SHP77 (cell line): Measurements from ENCODE around the gene KIF16B.
A peak's percentile ranks its signal among the peaks of the same experiment; 100 is the strongest.
"Not testable (repeated sequence)": the region's sequence is repeated elsewhere in the genome, so short reads cannot be mapped to it uniquely, and the experiment has no call there.

Experiments
- DNase-seq, 2 experiments: peaks; one replicate each; lab custom pipeline; 2025; lab: John Stamatoyannopoulos, UW

Gene KIF16B

DNA sequence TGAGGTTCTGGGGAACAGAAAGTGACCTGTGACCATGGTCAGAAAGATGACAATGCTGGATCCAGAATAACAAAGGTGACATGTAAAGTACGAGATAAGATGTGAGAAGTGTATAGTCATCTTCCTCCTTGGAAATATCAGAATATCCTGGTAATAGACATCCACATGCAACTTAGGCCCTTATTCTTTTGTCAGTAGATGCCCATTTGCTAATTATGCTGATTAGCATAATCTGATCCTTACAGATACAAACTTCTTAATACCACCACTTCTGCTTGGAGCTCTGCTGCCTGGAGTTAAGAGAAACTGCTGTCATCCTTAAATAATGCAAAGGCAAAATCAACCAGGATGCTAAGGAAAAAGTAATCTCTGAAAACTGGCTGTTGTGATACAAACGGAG, 91.3 kb downstream of the KIF16B start:
- DNase-seq, result no peak

DNA sequence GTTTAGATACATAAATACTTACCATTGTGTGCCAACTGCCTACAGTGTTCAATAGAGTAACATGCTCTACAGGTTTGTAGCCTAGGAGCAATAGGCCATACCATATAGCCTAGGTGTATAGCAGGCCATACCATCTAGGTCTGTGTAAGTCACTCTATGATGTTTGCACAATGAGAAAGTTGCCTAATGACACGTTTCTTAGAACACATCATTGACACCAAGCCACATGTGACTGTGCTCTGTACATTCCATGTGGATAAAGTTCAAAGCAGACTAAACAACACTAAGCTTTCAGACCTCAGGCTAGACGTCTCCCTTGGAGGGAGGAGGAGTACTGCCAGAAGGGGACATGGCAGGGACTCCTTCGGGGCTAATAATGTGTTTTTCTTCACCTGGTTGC, 93.6 kb downstream of the KIF16B start:
- DNase-seq, result no peak

DNA sequence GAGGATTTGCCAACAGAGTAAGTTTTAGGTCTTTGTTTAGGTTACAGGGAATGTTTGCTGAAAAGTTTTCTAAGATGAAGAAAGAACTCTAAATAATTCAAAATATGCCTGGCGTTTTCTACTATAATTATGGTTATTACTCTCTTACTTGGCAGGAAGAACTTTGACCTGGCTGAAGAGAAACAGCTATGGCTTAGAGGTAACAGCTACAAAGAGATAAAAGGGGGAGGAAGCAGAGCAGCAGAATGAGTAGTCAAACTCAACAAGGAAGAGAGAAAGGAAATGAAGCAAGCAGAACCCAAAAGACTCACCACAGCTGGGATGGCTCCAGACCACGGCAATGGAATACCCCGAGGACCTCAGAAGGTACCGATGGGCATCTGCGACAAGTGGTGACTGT, 95.6 kb downstream of the KIF16B start:
- DNase-seq, result no peak

DNA sequence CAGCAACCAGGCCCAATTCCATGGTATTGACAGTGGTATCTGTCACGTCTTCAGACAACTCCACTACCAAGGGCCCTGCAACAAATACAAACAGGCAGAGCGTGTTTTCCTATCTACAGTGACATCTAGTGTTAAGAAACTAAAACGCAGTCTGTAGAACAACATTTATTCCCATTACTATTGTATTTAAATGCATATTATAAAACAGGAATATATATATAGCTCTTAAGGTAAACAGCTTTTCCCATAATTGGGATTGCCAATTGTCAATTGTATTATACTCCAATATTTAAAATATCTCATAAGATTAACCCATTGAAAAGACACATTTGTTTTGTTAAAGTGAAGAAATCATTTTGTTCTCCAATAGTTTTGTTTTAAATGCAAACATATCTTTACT, 97.2 kb downstream of the KIF16B start:
- DNase-seq, result peak; percentile 32 to 33

DNA sequence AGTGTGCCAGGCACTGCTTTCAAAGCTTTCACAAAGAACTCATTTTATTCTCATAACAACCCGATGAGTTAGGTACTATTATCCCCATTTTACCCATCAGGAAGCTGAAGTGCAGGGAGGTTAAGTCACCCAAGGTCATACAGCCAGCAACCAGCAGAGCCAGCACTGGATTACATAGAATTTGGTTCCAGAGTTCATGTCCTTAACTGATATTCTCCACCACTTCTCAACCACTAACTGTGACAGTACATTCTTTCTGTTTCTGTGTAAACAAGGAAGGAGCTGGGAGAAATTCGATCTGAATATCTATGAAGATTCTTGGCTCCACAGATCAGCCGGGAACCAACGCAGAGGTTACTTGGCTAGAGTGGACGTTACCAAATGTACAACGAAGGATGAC, 98.0 kb downstream of the KIF16B start:
- no peak for DNase-seq

DNA sequence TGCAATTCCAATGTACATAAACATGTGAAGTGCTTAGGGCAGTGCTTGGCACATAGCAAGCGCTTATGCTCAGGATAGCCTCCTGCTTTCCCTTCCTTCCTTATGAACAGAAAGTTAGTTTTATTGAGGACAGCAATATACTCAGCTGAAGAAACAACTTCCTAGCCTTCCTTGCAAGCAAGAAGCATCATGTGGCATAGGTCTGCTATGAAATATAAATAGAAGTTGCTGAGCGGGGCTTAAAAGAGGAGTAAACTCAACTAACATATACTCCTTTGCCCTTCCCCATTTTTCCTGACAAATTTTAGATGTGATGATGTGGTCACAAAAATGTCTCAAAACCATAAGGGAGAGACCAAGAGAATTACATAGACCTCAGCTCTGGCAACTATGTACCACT, 98.9 kb downstream of the KIF16B start:
- no peak for DNase-seq

DNA sequence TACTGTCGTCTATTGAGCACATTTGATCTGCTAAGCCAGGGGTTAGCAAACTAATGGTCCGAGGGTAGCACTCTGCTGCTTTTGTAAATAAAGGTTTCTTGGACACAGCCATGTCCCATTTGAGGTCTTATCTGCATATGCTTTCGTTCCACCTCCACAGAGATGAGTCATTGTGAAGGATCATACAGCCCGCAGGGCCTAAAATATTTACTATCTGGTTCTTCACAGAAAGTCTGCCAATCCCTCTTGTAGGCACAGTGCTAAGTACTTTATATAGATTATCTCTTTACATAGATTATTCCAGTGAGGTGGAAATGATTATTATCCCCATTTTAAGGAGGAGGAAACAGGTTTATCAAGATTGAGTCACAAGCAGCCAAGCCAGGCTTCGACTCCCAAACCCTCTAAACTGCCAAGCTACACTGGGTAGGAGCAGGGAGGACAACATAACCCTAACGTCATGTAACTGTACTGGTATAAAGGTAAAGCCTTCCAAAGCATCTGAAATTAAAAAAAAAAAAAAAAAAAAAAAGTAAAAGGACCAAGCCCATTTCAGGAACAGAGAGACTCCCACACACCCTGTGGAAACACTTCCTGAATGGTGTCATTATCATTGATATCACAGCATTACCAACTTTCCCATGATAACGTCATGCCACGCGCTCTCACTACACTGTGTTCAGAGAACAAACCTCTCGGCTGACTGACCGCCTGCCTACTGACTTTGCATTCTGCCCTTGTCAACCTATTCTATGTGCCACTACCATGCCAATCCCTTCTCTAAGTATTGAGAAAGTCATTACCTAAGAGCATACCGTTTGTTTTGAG, 101.0 kb downstream of the KIF16B start:
- no peak for DNase-seq

DNA sequence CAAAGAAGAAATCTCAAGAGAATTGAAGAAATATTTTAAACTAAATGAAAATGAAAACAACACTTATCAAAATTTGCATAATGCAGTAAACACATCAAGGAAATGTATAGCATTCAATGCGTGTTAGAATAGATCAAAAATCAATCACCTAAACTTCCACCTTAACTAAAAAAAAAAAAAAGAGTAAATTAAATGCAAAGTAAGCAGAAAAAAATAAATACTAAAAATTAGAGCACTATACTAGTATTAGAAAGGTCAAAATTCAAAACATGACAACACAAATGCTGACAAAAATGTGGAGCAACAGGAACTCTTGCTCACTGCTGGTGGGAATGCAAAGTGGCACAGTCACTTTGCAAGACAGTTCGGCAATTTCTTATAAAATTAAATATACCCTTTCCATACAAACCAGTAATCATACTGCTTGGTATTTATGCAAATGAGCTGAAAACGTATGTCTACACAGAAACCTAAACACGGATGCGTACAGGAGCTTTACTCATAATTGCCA, 103.8 kb downstream of the KIF16B start:
- DNase-seq, result no peak

DNA sequence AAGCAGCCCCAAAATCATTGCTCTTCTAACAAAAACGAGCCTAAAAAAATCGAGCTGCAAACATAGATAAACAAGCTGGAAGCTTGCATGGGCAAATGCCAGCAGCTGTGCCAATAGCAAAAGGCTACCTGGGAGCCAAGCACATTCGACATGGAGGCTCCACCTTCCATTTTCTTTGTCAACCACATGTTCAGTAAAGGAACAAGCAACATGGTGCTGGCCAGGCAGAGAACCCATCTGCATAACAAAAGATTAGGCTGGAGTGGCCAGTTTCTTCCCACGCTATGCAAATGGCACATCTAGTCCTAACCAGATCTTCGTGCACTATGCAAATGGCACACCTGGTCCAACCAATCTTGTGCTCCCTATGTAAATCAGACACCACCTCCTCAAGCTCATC, 110.5 kb downstream of the KIF16B start:
- no peak for DNase-seq

DNA sequence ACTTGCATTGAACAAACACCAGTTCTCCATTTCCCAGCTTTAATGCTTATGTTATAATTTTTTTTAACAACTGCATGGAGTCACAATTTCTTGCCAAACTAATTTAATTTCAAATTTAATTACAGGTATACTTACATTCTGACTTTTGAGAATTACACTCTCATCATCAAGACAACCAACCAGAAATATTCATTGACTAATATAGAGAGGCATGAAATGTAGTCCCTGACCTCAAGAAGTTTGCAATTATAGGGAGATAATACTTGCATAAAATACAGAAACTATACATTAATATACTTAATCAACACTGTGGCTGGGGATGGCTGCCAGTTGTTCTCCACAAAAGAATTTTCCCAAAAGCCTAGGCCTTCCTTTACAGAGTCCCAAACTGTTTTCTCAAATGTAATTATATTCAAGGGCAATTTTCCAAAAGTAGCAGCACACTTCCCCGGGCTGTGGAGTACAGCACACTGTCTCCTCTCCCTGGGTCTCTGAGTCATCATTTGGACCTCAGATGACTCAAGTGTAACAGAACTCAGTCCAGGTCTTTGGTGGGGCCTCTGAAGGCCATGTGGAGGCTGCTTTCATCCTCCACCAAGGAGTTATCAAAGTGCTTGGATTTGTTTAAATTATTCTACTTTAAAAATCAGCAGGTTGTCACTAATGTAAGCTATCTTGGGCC, 114.1 kb downstream of the KIF16B start:
- DNase-seq, result no peak

DNA sequence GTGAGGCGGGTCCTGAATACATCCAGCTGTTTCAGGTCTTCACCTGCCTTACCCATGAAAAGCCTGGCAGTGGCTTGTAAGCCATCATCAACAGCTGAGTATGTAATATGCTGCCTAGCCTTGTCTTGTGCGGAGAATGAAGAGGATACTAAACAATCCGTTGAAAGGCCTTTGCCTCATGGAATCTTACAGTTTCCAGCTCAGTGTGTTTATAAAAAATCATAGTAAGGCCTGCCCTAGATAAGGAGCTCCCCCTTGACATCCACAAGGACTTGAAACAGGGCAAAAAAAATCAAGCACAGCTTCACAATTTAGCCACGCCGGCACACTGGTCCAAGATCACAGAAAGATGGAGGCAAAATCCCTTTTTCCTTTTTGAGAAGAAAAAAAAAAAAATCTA, 115.7 kb downstream of the KIF16B start:
- no peak for DNase-seq

DNA sequence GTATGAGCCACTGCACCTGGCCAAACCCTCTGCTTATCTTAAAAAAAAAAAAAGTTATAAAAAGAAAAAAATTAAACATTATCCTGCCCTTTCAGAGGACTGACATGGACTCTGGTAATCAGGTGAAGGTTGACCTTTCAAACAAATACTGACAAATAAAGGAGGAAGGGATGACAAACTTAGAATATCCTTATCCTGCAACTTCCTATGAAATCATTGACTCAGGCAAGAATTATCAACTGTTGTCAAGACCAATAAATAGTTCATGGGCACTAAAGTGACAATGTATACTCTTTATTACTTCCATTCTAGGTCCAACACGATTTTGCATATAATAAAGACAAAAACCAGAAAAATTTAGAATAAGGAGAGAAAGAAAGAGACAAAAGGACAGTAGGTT, 117.9 kb downstream of the KIF16B start:
- DNase-seq, result no peak

DNA sequence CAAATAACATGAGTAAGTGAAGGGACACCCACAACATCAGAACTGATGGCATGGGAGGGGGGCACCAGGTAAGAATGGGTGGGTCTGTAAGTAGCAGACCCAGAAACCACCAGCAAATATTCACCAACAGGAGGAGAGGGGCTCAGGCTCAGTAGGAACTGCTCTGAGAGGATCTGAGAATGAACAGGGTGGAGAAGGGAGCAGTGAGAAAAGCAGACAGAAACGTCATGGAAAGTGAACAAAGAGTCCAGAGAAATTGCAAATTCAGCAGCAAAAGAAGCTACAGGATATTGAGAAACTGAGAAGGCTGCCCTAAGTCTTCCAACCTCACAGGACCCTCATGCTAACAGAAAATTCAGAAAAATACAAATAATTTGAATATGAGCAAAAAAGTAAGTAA, 121.3 kb downstream of the KIF16B start:
- DNase-seq, result no peak

DNA sequence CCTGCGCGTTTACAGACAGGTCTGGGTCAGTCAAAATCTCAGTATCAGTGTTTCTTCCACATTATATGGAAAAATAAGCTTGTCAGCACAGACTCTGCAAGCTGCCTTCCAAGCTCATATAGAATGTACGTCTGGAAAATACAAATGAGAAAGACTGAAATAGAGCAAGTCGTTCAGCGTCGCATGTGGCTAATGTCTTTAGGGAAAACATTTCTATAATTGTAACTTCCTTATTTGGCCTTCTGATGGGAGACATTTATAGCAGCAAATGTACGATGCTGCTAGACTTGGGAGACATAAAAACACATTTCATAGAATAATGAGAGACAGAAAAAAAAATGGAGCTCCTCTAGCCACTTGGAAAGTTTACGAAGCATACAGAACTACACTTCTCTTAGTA, 122.2 kb downstream of the KIF16B start:
- no peak for DNase-seq

DNA sequence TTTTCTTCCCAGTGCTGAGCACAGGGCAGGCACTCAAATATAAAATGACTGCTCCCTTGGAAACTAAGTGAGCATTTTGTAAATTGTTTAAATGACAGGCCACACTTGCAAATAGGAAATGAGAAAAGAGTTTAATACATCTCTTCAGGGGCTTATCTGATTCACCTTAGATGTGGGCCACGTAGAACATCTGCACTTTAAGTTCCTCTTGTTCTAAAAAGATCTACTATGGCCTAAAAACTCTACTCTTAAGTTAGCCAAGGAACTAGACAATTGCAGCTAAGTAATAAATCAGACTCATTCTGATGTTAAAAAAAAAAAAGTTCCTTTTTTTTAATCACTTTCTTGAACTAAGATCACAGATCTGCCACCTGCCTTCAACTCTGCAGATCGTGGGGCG, 126.3 kb downstream of the KIF16B start:
- DNase-seq, result no peak

DNA sequence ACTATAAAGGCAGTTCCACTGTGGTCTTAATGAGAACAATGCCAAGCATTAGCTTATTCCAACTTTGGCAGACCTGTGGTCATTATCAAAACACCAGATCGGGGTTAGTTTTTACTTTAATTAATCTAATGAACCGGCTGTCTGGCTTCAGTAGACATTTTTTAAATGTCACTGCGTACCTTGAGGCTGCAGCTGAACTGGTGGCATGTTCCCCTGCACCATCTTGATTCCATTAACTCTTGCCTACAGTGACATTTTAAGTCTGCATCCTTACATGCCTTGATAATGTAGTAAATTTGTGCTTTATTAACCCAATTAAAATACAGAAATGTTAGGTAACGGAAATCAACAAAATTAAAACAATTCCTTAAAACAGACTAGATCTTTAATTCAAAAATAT, 127.0 kb downstream of the KIF16B start:
- no peak for DNase-seq

DNA sequence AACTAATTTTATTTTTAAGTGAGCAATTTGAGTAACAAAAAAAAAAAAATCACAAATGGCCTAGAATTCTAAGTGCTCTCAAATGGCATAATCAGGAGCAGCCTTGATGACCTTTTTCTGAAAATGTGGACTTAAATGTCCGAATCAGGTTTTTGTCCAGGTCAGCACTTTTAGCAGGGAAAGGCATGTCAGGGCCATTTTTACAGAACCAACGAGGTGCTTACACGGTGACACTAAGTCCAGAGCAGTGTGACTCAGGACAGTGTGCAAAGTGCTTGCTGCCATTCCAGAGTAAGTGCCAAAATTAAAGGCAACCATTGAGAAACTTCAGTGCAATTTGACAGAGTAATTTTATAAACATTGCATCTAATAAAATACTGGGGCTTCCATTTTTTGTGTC, 127.8 kb downstream of the KIF16B start:
- no peak for DNase-seq

DNA sequence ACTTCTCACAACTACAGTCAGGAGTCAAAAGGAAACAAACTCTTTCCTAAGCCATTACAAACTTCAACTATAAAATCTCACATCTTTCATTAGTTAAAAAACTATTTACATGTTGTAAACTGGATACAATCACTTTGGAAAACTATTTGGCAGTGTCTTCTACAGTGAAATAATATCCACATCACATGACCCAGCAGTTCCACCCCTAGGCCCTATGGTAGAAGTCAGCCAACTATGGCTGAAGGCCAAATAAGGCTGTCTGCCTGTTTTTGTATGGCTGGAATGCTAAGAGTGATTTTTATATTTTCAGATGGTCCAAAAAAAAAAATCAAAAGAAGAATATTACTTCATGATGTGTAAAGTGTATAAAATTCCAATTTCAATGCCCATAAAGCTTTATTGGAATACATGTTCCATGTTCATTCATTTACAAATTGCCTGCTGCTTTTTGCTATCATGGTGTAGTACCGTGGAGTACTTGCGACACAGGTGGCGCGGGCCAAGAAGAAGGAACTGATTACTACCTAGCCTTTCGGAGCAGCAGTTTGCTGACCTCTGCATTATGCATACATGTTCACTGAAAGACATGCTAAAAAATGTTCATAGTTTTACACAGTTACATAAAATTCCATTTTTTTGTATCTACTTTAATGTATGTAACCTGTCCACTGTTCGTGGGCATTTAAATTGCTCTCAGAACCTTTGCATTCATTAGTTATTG, 129.0 kb downstream of the KIF16B start:
- no peak for DNase-seq

DNA sequence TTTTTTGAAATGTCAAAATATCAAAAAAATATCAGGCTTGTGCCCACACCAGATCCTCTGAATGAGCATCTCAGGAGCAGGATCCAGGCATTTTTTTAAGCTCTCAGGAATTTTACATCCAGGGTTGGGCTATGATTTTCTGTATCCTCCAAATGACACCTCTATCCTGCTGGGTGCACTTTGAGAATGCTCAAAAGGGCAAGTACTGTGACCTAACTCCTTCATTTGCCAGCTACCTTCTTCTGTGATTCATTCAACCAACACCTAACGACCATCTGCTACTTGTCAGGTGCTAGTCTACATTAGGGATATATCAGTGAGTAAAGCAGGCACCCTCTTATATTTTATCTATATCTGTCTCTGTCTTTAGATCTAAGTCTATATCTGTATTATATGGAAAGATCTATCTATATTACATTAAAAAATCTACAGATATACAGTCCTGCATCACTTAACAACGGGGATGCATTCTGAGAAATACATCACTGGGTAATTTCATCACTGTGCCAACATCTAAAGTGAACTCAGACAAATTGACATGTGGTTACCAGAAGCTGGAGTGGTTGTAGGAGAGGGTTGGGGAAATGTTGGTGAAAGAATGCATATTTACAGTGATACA, 131.6 kb downstream of the KIF16B start:
- DNase-seq, result no peak

DNA sequence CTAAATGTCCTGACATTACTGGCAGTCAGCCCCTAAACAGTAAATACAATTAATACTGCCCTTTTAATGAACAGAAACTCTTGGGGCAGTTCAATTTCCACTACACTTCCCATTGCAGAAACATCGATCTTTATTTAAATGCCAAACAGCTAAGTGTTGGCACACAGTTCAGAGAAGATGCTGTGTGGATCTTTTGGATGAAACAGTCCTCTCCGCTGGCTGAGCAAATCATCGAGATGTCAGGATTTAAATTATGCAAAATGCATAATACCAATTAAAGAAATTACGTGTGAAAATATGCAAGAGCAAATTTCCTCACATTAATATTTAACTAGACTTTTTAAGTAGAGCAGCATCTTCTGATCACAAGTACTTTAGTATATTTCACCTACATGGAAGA, 132.6 kb downstream of the KIF16B start:
- DNase-seq, result no peak

DNA sequence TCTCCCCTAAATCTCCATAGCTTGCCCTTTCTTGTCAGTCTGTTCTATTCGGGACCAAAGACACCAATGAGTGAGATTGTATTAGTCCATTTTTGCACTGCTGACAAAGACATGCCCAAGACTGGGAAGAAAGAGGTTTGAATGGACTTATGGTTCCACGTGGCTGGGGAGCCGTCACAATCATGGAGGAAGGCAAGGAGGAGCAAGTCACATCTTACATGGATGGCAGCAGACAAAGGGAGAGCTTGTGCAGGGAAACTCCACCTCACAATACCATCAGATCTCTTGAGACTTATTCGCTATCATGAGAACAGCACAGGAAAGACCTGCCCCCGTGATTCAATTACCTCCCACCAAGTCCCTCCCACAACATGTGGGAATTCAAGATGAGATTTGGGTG, 133.7 kb downstream of the KIF16B start:
- DNase-seq, result not testable (repeated sequence)

DNA sequence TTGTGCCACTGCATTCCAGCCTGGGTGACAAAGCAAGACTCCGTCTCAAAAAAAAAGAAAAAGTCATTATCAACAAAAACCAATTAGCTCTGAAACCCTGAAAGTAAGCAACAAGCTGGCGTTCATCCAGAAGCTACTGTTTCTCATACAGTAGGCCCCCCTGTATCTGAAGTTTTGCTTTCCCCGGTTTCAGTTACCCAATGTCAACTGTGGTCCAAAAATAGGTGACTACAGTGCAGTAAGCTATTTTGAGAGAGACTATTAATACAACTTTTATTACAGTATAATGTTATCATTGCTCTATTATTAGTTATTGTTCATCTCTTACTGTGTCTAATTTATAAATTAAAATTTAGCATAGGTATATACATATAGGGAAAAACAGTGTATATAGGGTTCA, 135.1 kb downstream of the KIF16B start:
- no peak for DNase-seq
